Neural cell (in vitro differentiated cells): ENCODE results near the gene SLC6A8. TPM values are rescaled to one million over a fixed set of nuclear protein-coding genes. Genes with fewer than 3 reads are reported as not detected.

Source experiments
- H2AFZ ChIP-seq: fragments of 200-600, 300-800 bp; sonication (generic), shearing (Covaris generic); 2 replicates; pipeline ENCODE4 v1.6.0; 2014; ENCODE audit warnings: low read depth, mild to moderate bottlenecking, antibody characterized with exemption, low read length, moderate library complexity
- H3F3A ChIP-seq: fragments of 200-600 bp; shearing (Covaris generic); 2 replicates; pipeline ENCODE4 v1.6.1; 2016; ENCODE audit warnings: mild to moderate bottlenecking, moderate library complexity, mixed read lengths, antibody characterized with exemption, low read length; ENCODE audit not compliant: insufficient read depth, poor library complexity, severe bottlenecking
- H3K27ac ChIP-seq: fragments of 200-600, 300-800 bp; sonication (generic), shearing (Covaris generic); 2 replicates; pipeline ENCODE4 v1.5.1; 2014; ENCODE audit warnings: mild to moderate bottlenecking, low read length, moderate library complexity
- H3K27me3 ChIP-seq: fragments of 300-800, 200-600 bp; sonication (generic), shearing (Covaris generic); 2 replicates; pipeline ENCODE4 v1.6.0; 2014; ENCODE audit warnings: mild to moderate bottlenecking, low read depth, low read length, moderate library complexity; ENCODE audit not compliant: insufficient read depth
- H3K36me3 ChIP-seq: fragments of 300-800, 200-600 bp; sonication (generic), shearing (Covaris generic); 2 replicates; pipeline ENCODE4 v1.5.1; 2014; ENCODE audit warnings: mild to moderate bottlenecking, antibody characterized with exemption, low read length, moderate library complexity; ENCODE audit not compliant: insufficient read depth
- H3K4me2 ChIP-seq: fragments of 300-800, 200-600 bp; sonication (generic), shearing (Covaris generic); 2 replicates; pipeline ENCODE4 v1.6.0; 2014; ENCODE audit warnings: mild to moderate bottlenecking, low read length
- H3K4me3 ChIP-seq: fragments of 300-800, 200-600 bp; sonication (generic), shearing (Covaris generic); 2 replicates; pipeline ENCODE4 v1.5.1; 2014; ENCODE audit warnings: mild to moderate bottlenecking, low read length, moderate library complexity
- H3K79me2 ChIP-seq: fragments of 200-600 bp; shearing (Covaris generic); replicated peaks from 2 replicates; pipeline ENCODE4 v1.6.0; 2014; ENCODE audit warnings: mild to moderate bottlenecking, low read length, moderate library complexity; ENCODE audit not compliant: insufficient read depth
- H3K9ac ChIP-seq: fragments of 300-800, 200-600 bp; sonication (generic), shearing (Covaris generic); 2 replicates; pipeline ENCODE4 v1.6.1; 2016; ENCODE audit warnings: mild to moderate bottlenecking, low read length, mixed read lengths
- H3K9me2 ChIP-seq: fragments of 200-600 bp; shearing (Covaris generic); 2 replicates; pipeline ENCODE4 v1.6.1; 2016; ENCODE audit warnings: mild to moderate bottlenecking, low read length, mixed read lengths; ENCODE audit not compliant: insufficient read depth
- H3K9me3 ChIP-seq: fragments of 200-600, 300-800 bp; sonication (generic), shearing (Covaris generic); 2 replicates; pipeline ENCODE4 v1.6.1; 2016; ENCODE audit warnings: mild to moderate bottlenecking, mixed run types, low read length, moderate library complexity, mixed read lengths
- H4K20me1 ChIP-seq: fragments of 200-600 bp; shearing (Covaris generic); 2 replicates; pipeline ENCODE4 v1.6.1; 2016; ENCODE audit warnings: mild to moderate bottlenecking, mixed run types; ENCODE audit not compliant: insufficient read depth
- CTCF ChIP-seq: fragments of 450-650 bp; IDR thresholded peaks from 2 replicates; pipeline ENCODE4 v1.5.1; 2014; ENCODE audit warnings: antibody characterized with exemption, mild to moderate bottlenecking, moderate library complexity; ENCODE audit not compliant: poor library complexity, severe bottlenecking
- EP300 ChIP-seq: fragments of 450-650 bp; conservative IDR thresholded peaks from 2 replicates; pipeline ENCODE4 v1.6.1; 2014; ENCODE audit warnings: antibody characterized with exemption, mild to moderate bottlenecking, moderate library complexity; ENCODE audit not compliant: poor library complexity, severe bottlenecking
- EZH2 ChIP-seq: fragments of 200-600, 300-800 bp; shearing (Covaris generic), sonication (generic); IDR thresholded peaks from 2 replicates; pipeline ENCODE4 v1.6.1; 2014; ENCODE audit warnings: antibody characterized with exemption, low read length, borderline replicate concordance, mild to moderate bottlenecking; ENCODE audit not compliant: insufficient read depth, poor library complexity, severe bottlenecking
- MXI1 ChIP-seq: fragments of 450-650 bp; conservative IDR thresholded peaks from 2 replicates; pipeline ENCODE4 v1.6.1; 2014; ENCODE audit warnings: antibody characterized with exemption, mild to moderate bottlenecking; ENCODE audit not compliant: poor library complexity, severe bottlenecking
- POLR2AphosphoS5 ChIP-seq: IDR thresholded peaks from 2 replicates; pipeline ENCODE4 v1.6.1; 2012
- RAD21 ChIP-seq: fragments of 450-650 bp; conservative IDR thresholded peaks from 2 replicates; pipeline ENCODE4 v1.6.1; 2014; ENCODE audit warnings: antibody characterized with exemption, mild to moderate bottlenecking, moderate library complexity
- REST ChIP-seq: IDR thresholded peaks from 2 replicates; pipeline ENCODE4 v1.6.1; 2012; ENCODE audit warnings: borderline replicate concordance
- SMC3 ChIP-seq: fragments of 450-650 bp; conservative IDR thresholded peaks from 2 replicates; pipeline ENCODE4 v1.6.1; 2014; ENCODE audit warnings: antibody characterized with exemption, mild to moderate bottlenecking, moderate library complexity; ENCODE audit not compliant: poor library complexity
- TAF1 ChIP-seq: IDR thresholded peaks from 2 replicates; pipeline ENCODE4 v1.6.1; 2012; ENCODE audit warnings: low read depth
- polyA plus RNA-seq: library from polyadenylated mRNA; depleted of rRNA; stranded (reverse); fragments of >200 nt; gene quantifications from 2 replicates; pipeline ENCODE4 v1.2.3, GENCODE V29; 2014

Gene SLC6A8
- polyA plus RNA-seq, 1 donor from 2014 or later, result 36.4 TPM

GRCh38 chrX:153732401-153732800 is 44.7 kb downstream of the SLC6A8 start:
- no peaks in the 10 kb centered on the region for H3K79me2 ChIP-seq
- no peaks in the 10 kb centered on the region for H4K20me1 ChIP-seq
- no peaks in the 10 kb centered on the region for H3K9me2 ChIP-seq
- no peak overlapping the region for H3K4me3 ChIP-seq
- H3K27ac ChIP-seq, result no peak overlapping the region
- no peaks in the 10 kb centered on the region for H3K36me3 ChIP-seq
- no peaks in the 10 kb centered on the region for H3K9me3 ChIP-seq
- TF ChIP-seq RAD21 (no peak), EZH2 (no peak), TAF1 (no peak), SMC3 (no peak), EP300 (no peak), REST (no peak), MXI1 (no peak)
- no peaks in the 10 kb centered on the region for H3F3A ChIP-seq
- H3K4me2 ChIP-seq, result no peak overlapping the region
- H2AFZ ChIP-seq, result no peak overlapping the region
- H3K9ac ChIP-seq, result no peak overlapping the region
- no peaks in the 10 kb centered on the region for H3K27me3 ChIP-seq

- Histone ChIP-seq H3K4me3 (no peak overlapping the region), H3K9me2 (no peaks in the 10 kb centered on the region), H3K4me2 (no peak overlapping the region), H2AFZ (no peak overlapping the region), H3K9me3 (no peaks in the 10 kb centered on the region), H3K27me3 (no peaks in the 10 kb centered on the region), H3K36me3 (no peaks in the 10 kb centered on the region), H4K20me1 (no peaks in the 10 kb centered on the region), H3F3A (no peaks in the 10 kb centered on the region), H3K27ac (no peak overlapping the region), H3K9ac (no peak overlapping the region), H3K79me2 (no peaks in the 10 kb centered on the region)
- TF ChIP-seq RAD21, result no peak
- no peak for TF ChIP-seq EZH2
- no peak for TF ChIP-seq POLR2AphosphoS5
- no peak for TF ChIP-seq TAF1
- no peak for TF ChIP-seq CTCF
- TF ChIP-seq EP300, result no peak
- no peak for TF ChIP-seq SMC3
- TF ChIP-seq MXI1, result no peak
- TF ChIP-seq REST, result no peak
These were observed 46.0 kb downstream of the SLC6A8 start for GRCh38 chrX:153733651-153734240.
